ENCODE results near the gene EFCAB8.

EFCAB8 gene, protein sequence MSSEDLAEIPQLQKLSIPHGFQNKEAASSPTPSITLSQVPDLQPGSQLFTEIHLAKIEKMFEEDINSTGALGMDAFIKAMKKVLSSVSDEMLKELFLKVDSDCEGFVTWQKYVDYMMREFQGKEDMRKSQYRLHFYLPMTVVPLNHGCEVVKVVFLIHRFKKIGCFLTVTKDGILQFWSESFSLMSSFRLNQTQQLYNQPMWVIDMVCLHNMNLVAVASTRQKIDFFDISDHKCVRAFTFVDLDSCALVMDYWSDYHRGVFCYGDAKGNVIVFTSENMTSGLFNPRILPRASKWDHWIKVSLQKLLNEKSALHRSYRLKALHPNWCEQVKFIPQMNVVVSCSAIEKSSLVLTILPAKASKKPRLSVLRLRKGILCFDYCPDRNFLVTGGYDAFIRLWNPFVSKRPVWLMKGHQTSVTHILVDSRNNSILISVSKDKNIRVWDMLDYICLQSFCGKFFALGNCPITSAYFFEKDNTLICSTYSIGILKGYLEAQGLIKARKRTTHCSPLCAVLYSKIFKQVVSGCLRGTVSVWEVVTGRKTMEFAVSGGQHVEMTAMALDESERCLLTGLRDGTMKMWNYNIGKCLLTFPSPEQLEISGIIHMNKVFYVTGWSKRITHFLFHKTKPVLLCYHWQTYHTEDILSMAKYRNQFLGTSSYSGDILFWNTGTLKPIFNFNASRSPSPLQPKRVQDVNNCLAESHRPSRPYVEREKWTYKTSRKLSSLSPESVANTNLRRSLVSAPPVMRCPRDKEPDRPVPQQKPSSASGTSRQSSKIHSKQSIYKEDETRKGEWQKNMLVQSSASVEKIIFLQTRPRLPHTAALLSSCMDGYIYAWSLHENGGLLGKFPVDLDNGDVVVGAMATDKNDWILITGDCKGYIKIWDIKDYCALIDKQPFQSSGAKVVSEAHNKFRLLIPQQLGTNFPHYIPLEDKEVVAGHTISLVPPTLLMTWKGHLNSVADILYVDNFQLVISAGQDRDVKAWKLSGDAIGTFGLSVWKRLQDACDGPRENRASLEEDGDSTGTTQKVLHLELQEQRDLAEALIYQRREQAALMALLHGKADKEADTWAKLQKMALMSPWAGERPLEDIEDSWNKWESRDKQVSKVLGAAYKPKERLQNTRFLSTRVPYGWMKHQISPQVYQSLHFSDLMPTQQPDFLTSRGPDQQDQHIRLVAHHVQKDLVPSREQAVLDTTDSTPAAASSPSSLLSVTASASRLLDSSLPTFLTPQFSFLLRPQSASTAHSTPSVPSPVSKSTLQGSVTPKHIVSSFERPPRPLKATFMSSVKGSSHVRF

DNA sequence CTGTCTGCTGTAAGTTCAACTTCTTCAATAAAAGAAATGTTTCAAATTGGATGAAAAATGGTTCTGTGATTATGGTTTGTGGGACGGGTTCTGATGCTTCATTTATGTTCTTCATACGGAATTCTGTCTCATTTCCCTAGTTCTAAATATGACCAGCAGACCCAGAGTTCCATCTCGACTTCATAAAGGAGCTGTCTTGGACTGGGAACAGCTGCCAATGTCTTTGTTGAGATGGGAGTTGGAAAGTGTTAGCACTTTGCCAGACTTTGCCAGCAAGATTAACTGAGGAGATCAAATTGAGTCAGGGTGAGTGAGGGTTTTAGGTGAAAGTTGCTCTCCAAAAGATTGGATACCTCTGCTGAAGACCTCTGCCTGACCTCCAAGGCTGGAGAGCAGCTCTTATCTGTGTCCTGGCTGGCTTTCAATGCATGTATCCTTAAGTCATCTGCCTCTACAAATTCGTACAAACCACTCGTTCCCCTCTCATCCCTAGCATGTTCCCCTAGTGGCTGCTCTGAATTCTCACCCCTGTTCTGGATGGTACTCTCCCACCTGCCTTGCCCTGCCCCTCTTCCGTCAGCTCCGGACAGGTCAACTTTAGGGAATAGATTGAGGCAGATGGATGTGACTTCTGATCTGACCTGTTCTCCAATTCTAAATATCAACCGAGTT is at the start of gene EFCAB8:
TSS of gene EFCAB8 (plus strand) at position 223 of the 672 bp plus-strand sequence. CDS start 4,870 bp downstream, outside the sequence.
- DNase-seq (ENCODE audit: low read depth): no peak
- H3K4me3 ChIP-seq (ENCODE audit: low read depth, low read length): no peak within 1 kb of the TSS
- TF ChIP-seq POLR2A (IDR thresholded peaks at IDR 0.05; ENCODE audit: extremely low read depth, insufficient read length) (no peak), MYC (IDR thresholded peaks at IDR 0.05; ENCODE audit: low read depth, low read length) (no peak)
- TF ChIP-seq, protein P1, sequence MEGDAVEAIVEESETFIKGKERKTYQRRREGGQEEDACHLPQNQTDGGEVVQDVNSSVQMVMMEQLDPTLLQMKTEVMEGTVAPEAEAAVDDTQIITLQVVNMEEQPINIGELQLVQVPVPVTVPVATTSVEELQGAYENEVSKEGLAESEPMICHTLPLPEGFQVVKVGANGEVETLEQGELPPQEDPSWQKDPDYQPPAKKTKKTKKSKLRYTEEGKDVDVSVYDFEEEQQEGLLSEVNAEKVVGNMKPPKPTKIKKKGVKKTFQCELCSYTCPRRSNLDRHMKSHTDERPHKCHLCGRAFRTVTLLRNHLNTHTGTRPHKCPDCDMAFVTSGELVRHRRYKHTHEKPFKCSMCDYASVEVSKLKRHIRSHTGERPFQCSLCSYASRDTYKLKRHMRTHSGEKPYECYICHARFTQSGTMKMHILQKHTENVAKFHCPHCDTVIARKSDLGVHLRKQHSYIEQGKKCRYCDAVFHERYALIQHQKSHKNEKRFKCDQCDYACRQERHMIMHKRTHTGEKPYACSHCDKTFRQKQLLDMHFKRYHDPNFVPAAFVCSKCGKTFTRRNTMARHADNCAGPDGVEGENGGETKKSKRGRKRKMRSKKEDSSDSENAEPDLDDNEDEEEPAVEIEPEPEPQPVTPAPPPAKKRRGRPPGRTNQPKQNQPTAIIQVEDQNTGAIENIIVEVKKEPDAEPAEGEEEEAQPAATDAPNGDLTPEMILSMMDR (IDR thresholded peaks at IDR 0.05; ENCODE audit: low read depth, low read length): no peak
- TF ChIP-seq, protein P2, sequence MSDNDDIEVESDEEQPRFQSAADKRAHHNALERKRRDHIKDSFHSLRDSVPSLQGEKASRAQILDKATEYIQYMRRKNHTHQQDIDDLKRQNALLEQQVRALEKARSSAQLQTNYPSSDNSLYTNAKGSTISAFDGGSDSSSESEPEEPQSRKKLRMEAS (IDR thresholded peaks at IDR 0.05; ENCODE audit: low read depth, low read length): no peak

DNA sequence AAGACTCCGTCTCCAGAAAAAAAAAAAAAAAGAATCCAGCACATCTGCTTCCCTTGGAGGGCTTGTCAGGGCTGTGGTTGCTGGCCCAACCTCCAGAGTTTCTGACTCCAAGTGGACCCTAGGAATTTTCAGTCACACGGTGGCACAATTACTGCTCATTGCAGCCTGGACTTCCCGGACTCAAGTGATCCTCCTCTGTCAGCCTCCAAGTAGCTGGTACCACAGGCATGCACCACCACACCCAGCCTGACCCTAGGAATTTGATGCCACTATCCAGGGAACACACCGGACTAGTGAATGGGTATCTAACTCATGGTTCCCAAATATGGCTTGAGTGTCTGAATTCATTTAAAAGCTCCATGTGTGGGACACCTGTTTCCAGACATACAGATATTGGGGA is 48.8 kb upstream of the EFCAB8 start:
- TF ChIP-seq, protein P1 (IDR thresholded peaks at IDR 0.05; ENCODE audit: low read depth, low read length): no peak
- TF ChIP-seq, protein P2 (IDR thresholded peaks at IDR 0.05; ENCODE audit: low read depth, low read length): no peak
- TF ChIP-seq POLR2A (IDR thresholded peaks at IDR 0.05; ENCODE audit: extremely low read depth, insufficient read length) (no peak), MYC (IDR thresholded peaks at IDR 0.05; ENCODE audit: low read depth, low read length) (no peak)
- no peak overlapping the region for H3K4me3 ChIP-seq (ENCODE audit: low read depth, low read length)
- no peak for DNase-seq (ENCODE audit: low read depth)

DNA sequence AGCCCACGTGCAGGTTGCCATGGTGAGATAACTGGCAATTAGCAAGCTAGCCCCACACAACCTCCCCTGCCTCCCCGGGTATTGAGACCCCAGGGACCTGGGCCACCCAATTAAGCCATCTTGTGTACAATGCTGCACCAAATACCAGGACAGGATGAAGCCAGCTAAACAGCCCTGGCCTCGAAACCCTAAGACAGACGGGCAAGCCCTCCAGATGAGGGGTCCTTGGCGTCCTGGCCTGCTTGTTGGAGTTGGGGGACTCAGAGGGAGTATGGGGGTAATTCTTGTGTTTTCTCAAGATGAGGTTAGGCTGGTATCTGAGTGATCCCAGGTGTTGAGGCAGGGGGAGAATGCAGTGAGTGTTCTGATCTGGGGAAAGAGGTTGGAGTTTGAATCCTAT is 47.8 kb upstream of the EFCAB8 start:
- no peak for TF ChIP-seq POLR2A (IDR thresholded peaks at IDR 0.05; ENCODE audit: extremely low read depth, insufficient read length)
- no peak for TF ChIP-seq MYC (IDR thresholded peaks at IDR 0.05; ENCODE audit: low read depth, low read length)
- TF ChIP-seq, protein P2 (IDR thresholded peaks at IDR 0.05; ENCODE audit: low read depth, low read length): no peak
- TF ChIP-seq, protein P1 (IDR thresholded peaks at IDR 0.05; ENCODE audit: low read depth, low read length): no peak
- H3K4me3 ChIP-seq (ENCODE audit: low read depth, low read length): no peak overlapping the region
- no peak for DNase-seq (ENCODE audit: low read depth)

DNA sequence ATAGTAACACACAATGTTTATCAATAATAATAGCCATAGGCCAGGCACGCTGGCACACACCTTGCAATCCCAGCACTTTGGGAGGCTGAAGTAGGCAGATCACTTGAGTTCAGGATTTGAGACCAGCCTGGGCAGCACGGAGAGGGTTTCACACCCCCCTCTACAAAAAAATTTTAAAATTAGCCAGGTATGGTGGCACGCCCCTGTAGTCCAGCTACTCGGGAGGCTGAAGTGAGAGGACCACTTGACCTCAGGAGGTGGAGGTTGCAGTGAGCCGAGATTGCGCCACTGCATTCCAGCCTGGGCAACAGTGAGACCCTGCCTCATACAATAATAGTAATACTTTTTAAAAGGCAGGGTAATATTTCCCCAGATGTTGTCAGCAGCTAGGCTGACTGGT is 46.8 kb upstream of the EFCAB8 start:
- no peak for DNase-seq (ENCODE audit: low read depth)
- TF ChIP-seq MYC (IDR thresholded peaks at IDR 0.05; ENCODE audit: low read depth, low read length) (no peak), POLR2A (IDR thresholded peaks at IDR 0.05; ENCODE audit: extremely low read depth, insufficient read length) (no peak)
- TF ChIP-seq, protein P1 (IDR thresholded peaks at IDR 0.05; ENCODE audit: low read depth, low read length): no peak
- TF ChIP-seq, protein P2 (IDR thresholded peaks at IDR 0.05; ENCODE audit: low read depth, low read length): no peak
- no peak overlapping the region for H3K4me3 ChIP-seq (ENCODE audit: low read depth, low read length)

Measured in NB4 (cell line).